Right lobe of liver (tissue), 4 donors: ENCODE data around the gene SLC7A1.

Experiments
- CTCF ChIP-seq, 4 donors: fragments of 200-600 bp in 3 of 4; fragments of 450-650 bp in 1 of 4; IDR thresholded peaks; one replicate each; pipeline versions ENCODE4 v1.5.1 to v1.8.0; 2016 to 2022; ENCODE audit warnings: antibody characterized with exemption in 4 of 4, mild to moderate bottlenecking in 2 of 4
- POLR2A ChIP-seq: fragments of 450-650 bp; IDR thresholded peaks from one replicate; pipeline ENCODE4 v1.6.1; 2017; ENCODE audit warnings: antibody characterized with exemption, mild to moderate bottlenecking
- donor health status: DM: no; HTN: no; CAD: no.
- donor health status: DM: no; HTN: no; CAD: no.
- donor health status: DM: no; HTN: yes; CAD: no.

- TF ChIP-seq CTCF (IDR thresholded peaks at IDR 0.05) (no peak), POLR2A (no peak)
Measured at GRCh38 chr13:29502391-29503008, 93.0 kb downstream of the SLC7A1 start.
